Lung (tissue), 12 donors: ENCODE measurements around the gene LVRN. TPM values are rescaled to one million over a fixed set of nuclear protein-coding genes. Genes with fewer than 3 reads are reported as not detected.

ENCODE experiments used
- ATAC-seq: fragments of 200-7000 bp; cut with Tn5 transposase; one replicate; pipeline ENCODE4 v1.9.1; 2020; ENCODE audit warnings: moderate number of reproducible peaks; ENCODE audit not compliant: insufficient read depth, low FRiP score
- DNase-seq, 3 donors: peaks; one replicate each; pipeline ENCODE4 v3.0.0-alpha.2; 2013 to 2017
- H3K27ac ChIP-seq, 2 donors: one replicate each; pipeline ENCODE4 v1.5.1; 2013; ENCODE audit warnings: mild to moderate bottlenecking in 2 of 2, moderate library complexity in 2 of 2, control low read depth in 1 of 2, inconsistent platforms in 1 of 2, low read depth in 1 of 2, low read length in 1 of 2
- H3K27me3 ChIP-seq, 3 donors: one replicate each; pipeline ENCODE4 v1.5.1; 2013; ENCODE audit warnings: low read length in 2 of 3; ENCODE audit not compliant: control insufficient read depth in 3 of 3, insufficient read depth in 3 of 3
- H3K36me3 ChIP-seq, 4 donors: one replicate each; pipeline ENCODE4 v1.5.1; 2013; ENCODE audit warnings: low read length in 4 of 4, mild to moderate bottlenecking in 1 of 4, moderate library complexity in 1 of 4; ENCODE audit not compliant: control insufficient read depth in 4 of 4, insufficient read depth in 4 of 4
- H3K4me1 ChIP-seq, 5 donors: one replicate each; pipeline ENCODE4 v1.5.1; 2013; ENCODE audit warnings: low read length in 5 of 5, mild to moderate bottlenecking in 2 of 5, moderate library complexity in 1 of 5; ENCODE audit not compliant: control insufficient read depth in 5 of 5, insufficient read depth in 5 of 5
- H3K4me3 ChIP-seq: one replicate; pipeline ENCODE4 v1.5.1; 2013; ENCODE audit warnings: mild to moderate bottlenecking, control low read depth, moderate library complexity
- H3K9ac ChIP-seq, 2 donors: one replicate each; pipeline ENCODE4 v1.5.1; 2013; ENCODE audit warnings: low read length in 2 of 2, control low read depth in 1 of 2; ENCODE audit not compliant: insufficient read depth in 1 of 2
- H3K9me3 ChIP-seq, 4 donors: one replicate each; pipeline ENCODE4 v1.5.1; 2013; ENCODE audit warnings: low read length in 3 of 4, mild to moderate bottlenecking in 1 of 4, moderate library complexity in 1 of 4; ENCODE audit not compliant: control insufficient read depth in 4 of 4, insufficient read depth in 3 of 4
- WGBS, 2 donors: extraction: QIAGEN DNeasy Blood & Tissue Kit; methylation state at CpG; one replicate each; pipeline ENCODE4 v1.1.7; 2013; 5-methylcytosine and 5-hydroxymethylcytosine counted together
- polyA plus RNA-seq, 2 donors: library from polyadenylated mRNA; stranded (reverse); fragments of 200-250 nt; gene quantifications; one replicate each; pipeline ENCODE4 v1.2.1, GENCODE V29; 2013
- total RNA-seq, 2 donors: library from RNA; depleted of rRNA in 1 of 2; stranded (reverse); fragments of >200 nt in 1 of 2; gene quantifications; one replicate each; pipeline ENCODE4 v1.2.1, GENCODE V29; 2014 to 2021
- TF ChIP-seq, protein P1 (sequence below): IDR thresholded peaks from 2 replicates; pipeline ENCODE4 v1.5.1; 2012; ENCODE audit warnings: mild to moderate bottlenecking; ENCODE audit errors: control extremely low read depth, extremely low read depth
- donor health status: control.
- donor health status: control.
- donor health status: Bipolar disorder and iron deficiency.
- donor health status: healthy.
- donor health status: DM: yes; HTN: yes; CAD: no.

LVRN gene
- total and polyA plus RNA-seq, 4 donors: 0.10 to 0.94 (median 0.17) TPM

DNA sequence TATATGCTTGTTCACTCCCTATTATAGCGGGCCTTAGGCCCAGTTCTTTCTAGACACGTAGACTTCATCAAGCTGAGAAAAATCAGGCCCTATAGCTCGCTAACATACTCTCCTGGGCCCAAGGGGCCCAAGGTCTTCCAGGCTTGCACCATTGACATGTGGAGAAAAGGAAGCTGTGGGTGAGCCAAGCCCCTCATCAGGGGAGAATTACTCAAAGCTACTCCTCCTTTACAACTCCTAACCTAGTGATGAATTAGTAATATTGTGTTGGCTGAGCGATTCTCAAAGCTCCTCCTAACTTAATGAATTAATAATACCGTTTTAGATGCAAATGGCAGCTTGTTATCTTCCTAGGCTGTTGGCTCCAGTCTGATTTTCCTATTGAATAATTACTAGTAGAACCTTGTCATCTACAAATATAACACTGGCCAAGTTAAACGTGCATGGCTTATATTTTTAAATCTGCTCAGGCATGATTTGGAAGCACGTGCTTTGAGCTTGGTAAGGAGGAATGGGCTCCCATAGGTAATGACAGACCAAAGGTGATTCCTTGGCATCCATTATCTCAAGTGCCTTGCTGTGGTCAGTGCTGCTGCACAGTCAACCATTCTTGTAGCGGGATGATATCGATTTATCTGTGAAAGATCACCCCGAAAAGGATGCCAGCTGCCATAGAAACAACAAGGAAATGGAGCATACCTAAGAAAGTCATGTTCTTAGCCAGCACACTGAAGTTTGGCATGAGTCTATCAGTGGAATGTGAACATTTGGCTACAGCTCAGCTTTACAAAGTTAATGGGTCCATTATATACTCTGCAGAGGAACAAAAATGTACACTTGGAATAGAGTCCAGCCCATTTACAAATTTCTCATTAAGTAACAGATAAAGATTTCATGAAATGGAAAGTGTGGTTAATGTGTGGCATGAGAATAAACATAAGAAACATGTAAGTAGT lies 23.8 kb downstream of the LVRN start:
- no peak for ATAC-seq
- DNase-seq: peak; percentile 80 to 97 (median 96)
- no peak overlapping the region for H3K4me3 ChIP-seq
- no peaks in the 10 kb centered on the region for H3K9me3 ChIP-seq
- H3K9ac ChIP-seq: no peak overlapping the region
- H3K36me3 ChIP-seq: no peaks in the 10 kb centered on the region
- H3K27me3 ChIP-seq: no peaks in the 10 kb centered on the region
- 70 to 85% methylated on average over 10 of the region's 10 CpGs for WGBS, 2 donors
- no peak overlapping the region for H3K27ac ChIP-seq
- TF ChIP-seq, protein P1, sequence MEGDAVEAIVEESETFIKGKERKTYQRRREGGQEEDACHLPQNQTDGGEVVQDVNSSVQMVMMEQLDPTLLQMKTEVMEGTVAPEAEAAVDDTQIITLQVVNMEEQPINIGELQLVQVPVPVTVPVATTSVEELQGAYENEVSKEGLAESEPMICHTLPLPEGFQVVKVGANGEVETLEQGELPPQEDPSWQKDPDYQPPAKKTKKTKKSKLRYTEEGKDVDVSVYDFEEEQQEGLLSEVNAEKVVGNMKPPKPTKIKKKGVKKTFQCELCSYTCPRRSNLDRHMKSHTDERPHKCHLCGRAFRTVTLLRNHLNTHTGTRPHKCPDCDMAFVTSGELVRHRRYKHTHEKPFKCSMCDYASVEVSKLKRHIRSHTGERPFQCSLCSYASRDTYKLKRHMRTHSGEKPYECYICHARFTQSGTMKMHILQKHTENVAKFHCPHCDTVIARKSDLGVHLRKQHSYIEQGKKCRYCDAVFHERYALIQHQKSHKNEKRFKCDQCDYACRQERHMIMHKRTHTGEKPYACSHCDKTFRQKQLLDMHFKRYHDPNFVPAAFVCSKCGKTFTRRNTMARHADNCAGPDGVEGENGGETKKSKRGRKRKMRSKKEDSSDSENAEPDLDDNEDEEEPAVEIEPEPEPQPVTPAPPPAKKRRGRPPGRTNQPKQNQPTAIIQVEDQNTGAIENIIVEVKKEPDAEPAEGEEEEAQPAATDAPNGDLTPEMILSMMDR: no peak
- H3K4me1 ChIP-seq: peaks cover 0 to 40% (median 5%) of the 10 kb centered on the region in 5 donors

DNA sequence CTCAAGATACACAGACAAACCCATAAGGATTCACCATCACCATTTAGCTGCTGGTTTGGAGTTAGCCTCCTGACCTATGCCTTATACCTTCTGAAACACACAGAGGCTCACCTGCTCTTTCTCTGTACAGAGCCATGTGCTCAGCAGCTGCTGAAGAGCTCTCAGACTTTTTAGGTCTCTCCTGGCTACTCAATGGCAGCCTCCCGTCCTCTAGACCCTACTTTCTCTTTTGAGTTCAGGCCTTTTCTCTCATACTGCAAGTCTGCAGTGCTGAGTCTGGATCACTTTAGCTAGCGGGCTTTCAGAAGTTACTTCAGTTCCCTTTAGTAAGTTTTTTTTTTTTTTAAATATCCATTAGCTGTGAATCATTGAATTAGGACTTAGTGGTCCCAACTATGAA lies 25.7 kb downstream of the LVRN start:
- H3K27me3 ChIP-seq: no peaks in the 10 kb centered on the region
- DNase-seq (no peak), ATAC-seq (no peak)
- no peaks in the 10 kb centered on the region for H3K36me3 ChIP-seq
- 79 to 90% methylated on average over 2 of the region's 2 CpGs for WGBS, 2 donors
- peaks cover 0 to 47% (median 5%) of the 10 kb centered on the region in 5 donors for H3K4me1 ChIP-seq
- no peak overlapping the region for H3K4me3 ChIP-seq
- no peak overlapping the region for H3K9ac ChIP-seq
- H3K9me3 ChIP-seq: no peaks in the 10 kb centered on the region
- TF ChIP-seq, protein P1: no peak
- no peak overlapping the region for H3K27ac ChIP-seq

DNA sequence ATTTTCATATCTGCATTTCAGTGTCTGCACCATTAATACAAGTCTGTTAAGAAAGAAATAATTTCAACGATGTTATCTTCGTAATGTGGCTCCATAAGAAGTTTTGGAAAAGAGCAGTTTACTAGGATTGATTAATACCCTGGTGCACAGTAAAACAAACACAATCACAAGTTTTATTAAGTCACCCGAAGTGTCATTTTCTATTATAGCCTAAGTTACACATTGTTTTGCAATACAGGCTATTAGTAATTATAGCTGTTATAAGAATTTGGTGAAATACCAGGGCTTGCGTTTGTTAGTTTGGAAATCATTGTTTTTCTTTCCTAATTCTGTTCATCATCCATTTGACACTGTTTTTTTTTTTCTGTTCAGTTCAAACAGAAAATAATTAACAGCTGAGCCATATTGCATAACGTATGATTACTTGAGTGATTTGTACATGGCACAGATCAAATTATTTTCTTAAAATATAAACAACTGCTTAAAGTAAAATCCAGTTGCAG lies 30.6 kb downstream of the LVRN start:
- no peak for ATAC-seq
- no peaks in the 10 kb centered on the region for H3K27me3 ChIP-seq

More for the DNA sequence above, 30.6 kb downstream of the LVRN start:
- H3K9ac ChIP-seq: no peak overlapping the region
- WGBS, 2 donors: 72 to 75% methylated on average over 5 of the region's 5 CpGs
- TF ChIP-seq, protein P1: no peak
- H3K36me3 ChIP-seq: no peaks in the 10 kb centered on the region
- H3K4me1 ChIP-seq: peaks cover 0 to 10% (median 0%) of the 10 kb centered on the region in 5 donors
- no peak overlapping the region for H3K27ac ChIP-seq
- DNase-seq: peak in 2 of 3 donors; percentile 21 to 47
- no peak overlapping the region for H3K4me3 ChIP-seq
- no peaks in the 10 kb centered on the region for H3K9me3 ChIP-seq
